Skeletal muscle tissue (tissue), 4 donors: ENCODE data around the gene RYR3. TPM values are rescaled to one million over a fixed set of nuclear protein-coding genes. Genes with fewer than 3 reads are reported as not detected.

Source experiments
- H3K27ac ChIP-seq: one replicate; pipeline ENCODE4 v1.7.0; 2013; ENCODE audit warnings: mild to moderate bottlenecking, low read depth, low read length, inconsistent platforms
- H3K27me3 ChIP-seq, 3 donors: one replicate each; pipeline ENCODE4 v1.7.0; 2013; ENCODE audit warnings: low read length in 3 of 3; ENCODE audit not compliant: control insufficient read depth in 3 of 3, insufficient read depth in 3 of 3
- H3K36me3 ChIP-seq, 3 donors: one replicate each; pipeline ENCODE4 v1.7.0; 2013; ENCODE audit warnings: low read length in 3 of 3; ENCODE audit not compliant: control insufficient read depth in 3 of 3, insufficient read depth in 3 of 3
- H3K4me1 ChIP-seq, 3 donors: one replicate each; pipeline ENCODE4 v1.7.0; 2013; ENCODE audit warnings: low read length in 3 of 3, mild to moderate bottlenecking in 3 of 3; ENCODE audit not compliant: control insufficient read depth in 3 of 3, insufficient read depth in 3 of 3
- H3K4me3 ChIP-seq, 3 donors: one replicate each; pipeline ENCODE4 v1.7.0; 2013; ENCODE audit warnings: low read length in 3 of 3
- H3K9ac ChIP-seq, 3 donors: one replicate each; pipeline ENCODE4 v1.7.0; 2013; ENCODE audit warnings: low read length in 3 of 3, mild to moderate bottlenecking in 3 of 3, moderate library complexity in 2 of 3, low read depth in 1 of 3
- H3K9me3 ChIP-seq, 3 donors: one replicate each; pipeline ENCODE4 v1.7.0; 2013; ENCODE audit warnings: low read length in 3 of 3; ENCODE audit not compliant: control insufficient read depth in 3 of 3
- total RNA-seq: library from RNA; depleted of rRNA; stranded (reverse); fragments of >200 nt; gene quantifications from one replicate; pipeline ENCODE4 v1.2.3, GENCODE V29; 2014
- donor health status: Osteomylitis.

RYR3 gene
- total RNA-seq, 1 donor from 2014 or later, result 50.6 TPM

DNA sequence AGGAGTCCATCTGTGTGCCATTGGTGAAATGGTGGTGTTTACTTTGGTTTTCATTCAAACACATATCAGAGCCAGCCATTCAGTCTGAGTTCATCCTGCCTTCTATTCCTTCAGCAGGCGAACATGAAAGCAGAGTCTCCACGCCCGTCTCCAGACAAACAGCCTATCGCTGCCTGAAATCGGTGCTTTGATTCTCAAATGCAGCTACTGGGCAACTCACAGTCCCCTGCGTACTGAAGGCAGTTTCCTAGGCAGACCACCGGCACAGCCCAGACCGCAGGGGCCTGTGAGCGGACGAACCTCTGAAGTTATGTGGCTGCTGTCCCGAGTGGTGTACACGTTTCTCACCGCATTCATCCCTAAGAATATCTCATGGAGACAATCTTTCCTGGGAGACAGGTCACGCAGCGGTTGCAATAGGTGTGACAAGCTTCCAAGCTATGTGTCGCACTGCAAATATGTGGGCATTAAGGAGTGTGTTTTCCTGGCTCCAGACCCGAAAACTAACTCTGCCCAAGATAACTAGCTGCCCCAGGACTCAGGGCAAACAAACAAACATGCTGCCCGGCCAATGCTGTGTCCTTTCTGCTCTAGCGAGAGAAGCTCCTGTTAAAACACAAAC is 16.9 kb upstream of the RYR3 start:
- H3K36me3 ChIP-seq, result no peaks in the 10 kb centered on the region

GRCh38 chr15:33296050-33296449 is 14.7 kb upstream of the RYR3 start:
- Histone ChIP-seq H3K36me3 (no peaks in the 10 kb centered on the region), H3K9me3 (no peaks in the 10 kb centered on the region), H3K9ac (no peak overlapping the region), H3K4me1 (peaks cover 3 to 10% (median 3%) of the 10 kb centered on the region in 3 donors), H3K27me3 (peaks cover 0 to 2% (median 0%) of the 10 kb centered on the region in 3 donors), H3K27ac (no peak overlapping the region), H3K4me3 (no peak overlapping the region)

More for the DNA sequence above, 16.9 kb upstream of the RYR3 start:
- peak overlapping the region; percentile 39 to 54 (median 51) for H3K4me3 ChIP-seq
- peak overlapping the region; percentile 69 for H3K27ac ChIP-seq
- no peaks in the 10 kb centered on the region for H3K27me3 ChIP-seq
- H3K4me1 ChIP-seq, result peaks cover 3 to 10% (median 3%) of the 10 kb centered on the region in 3 donors
- peak overlapping the region in 2 of 3 donors; percentile 27 to 69 for H3K9ac ChIP-seq
- no peaks in the 10 kb centered on the region for H3K9me3 ChIP-seq

GRCh38 chr15:33296856-33297255 is 13.9 kb upstream of the RYR3 start:
- peaks cover 0 to 2% (median 0%) of the 10 kb centered on the region in 3 donors for H3K27me3 ChIP-seq
- no peak overlapping the region for H3K9ac ChIP-seq
- H3K36me3 ChIP-seq, result no peaks in the 10 kb centered on the region
- peaks cover 3 to 10% (median 3%) of the 10 kb centered on the region in 3 donors for H3K4me1 ChIP-seq
- no peak overlapping the region for H3K4me3 ChIP-seq
- no peak overlapping the region for H3K27ac ChIP-seq
- H3K9me3 ChIP-seq, result no peaks in the 10 kb centered on the region

GRCh38 chr15:33298631-33299030 is 12.1 kb upstream of the RYR3 start:
- Histone ChIP-seq H3K36me3 (no peaks in the 10 kb centered on the region), H3K9ac (no peak overlapping the region), H3K27ac (no peak overlapping the region), H3K4me3 (no peak overlapping the region), H3K4me1 (peaks cover 0 to 4% (median 3%) of the 10 kb centered on the region in 3 donors), H3K9me3 (no peaks in the 10 kb centered on the region), H3K27me3 (peaks cover 0 to 2% (median 0%) of the 10 kb centered on the region in 3 donors)

DNA sequence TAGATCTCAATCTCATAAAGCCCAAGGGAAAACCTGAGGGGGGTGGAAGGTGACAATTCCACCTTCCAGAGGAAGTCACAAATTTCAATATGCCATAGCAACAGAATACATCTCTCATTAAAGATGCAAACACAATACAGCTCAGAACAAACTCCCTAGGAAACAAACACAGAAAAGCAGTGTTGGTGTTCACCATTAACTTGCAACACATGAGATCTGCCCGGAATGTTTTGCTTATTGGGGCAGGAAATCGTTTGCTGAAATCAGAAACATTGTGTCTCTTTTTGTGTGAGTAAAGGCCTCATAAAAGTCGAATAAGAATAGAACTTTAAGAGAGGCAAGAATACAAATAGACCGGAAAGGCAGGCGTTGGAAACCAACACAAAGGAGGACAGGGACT is 5.8 kb upstream of the RYR3 start:
- H3K9me3 ChIP-seq, result no peaks in the 10 kb centered on the region
- H3K4me3 ChIP-seq, result no peak overlapping the region
- no peaks in the 10 kb centered on the region for H3K36me3 ChIP-seq
- H3K27ac ChIP-seq, result no peak overlapping the region
- peaks cover 2 to 7% (median 3%) of the 10 kb centered on the region in 3 donors for H3K27me3 ChIP-seq
- peaks cover 0 to 4% (median 1%) of the 10 kb centered on the region in 3 donors for H3K4me1 ChIP-seq
- H3K9ac ChIP-seq, result no peak overlapping the region

GRCh38 chr15:33309602-33310276 is 1.0 kb upstream of the RYR3 start:
- H3K4me1 ChIP-seq, result peaks cover 0 to 15% (median 5%) of the 10 kb centered on the region in 3 donors
- H3K27me3 ChIP-seq, result peaks cover 0 to 28% (median 8%) of the 10 kb centered on the region in 3 donors
- H3K4me3 ChIP-seq, result peak overlapping the region; percentile 26 to 78 (median 71)
- no peaks in the 10 kb centered on the region for H3K36me3 ChIP-seq
- no peak overlapping the region for H3K27ac ChIP-seq
- H3K9ac ChIP-seq, result peak overlapping the region in 1 of 3 donors; percentile 83
- no peaks in the 10 kb centered on the region for H3K9me3 ChIP-seq

- H3K4me3 ChIP-seq, result peak overlapping the region; percentile 67 to 78 (median 71)
- peak overlapping the region in 2 of 3 donors; percentile 54 to 83 for H3K9ac ChIP-seq
- H3K27ac ChIP-seq, result no peak overlapping the region
- H3K36me3 ChIP-seq, result no peaks in the 10 kb centered on the region
- peaks cover 3 to 19% (median 5%) of the 10 kb centered on the region in 3 donors for H3K4me1 ChIP-seq
- H3K27me3 ChIP-seq, result peaks cover 0 to 28% (median 8%) of the 10 kb centered on the region in 3 donors
- H3K9me3 ChIP-seq, result no peaks in the 10 kb centered on the region
Measured at GRCh38 chr15:33311312-33311971, 675 bp downstream of the RYR3 start.

GRCh38 chr15:33313491-33313890 is 2.7 kb downstream of the RYR3 start:
- peaks cover 0 to 28% (median 8%) of the 10 kb centered on the region in 3 donors for H3K27me3 ChIP-seq
- H3K4me3 ChIP-seq, result no peak overlapping the region
- H3K9me3 ChIP-seq, result no peaks in the 10 kb centered on the region
- H3K27ac ChIP-seq, result no peak overlapping the region
- no peaks in the 10 kb centered on the region for H3K36me3 ChIP-seq
- H3K9ac ChIP-seq, result no peak overlapping the region
- H3K4me1 ChIP-seq, result peaks cover 3 to 19% (median 5%) of the 10 kb centered on the region in 3 donors

GRCh38 chr15:33314069-33314468 is 3.3 kb downstream of the RYR3 start:
- H3K9me3 ChIP-seq, result no peaks in the 10 kb centered on the region
- peaks cover 3 to 19% (median 5%) of the 10 kb centered on the region in 3 donors for H3K4me1 ChIP-seq
- H3K36me3 ChIP-seq, result no peaks in the 10 kb centered on the region
- no peak overlapping the region for H3K4me3 ChIP-seq
- H3K27ac ChIP-seq, result no peak overlapping the region
- no peak overlapping the region for H3K9ac ChIP-seq
- H3K27me3 ChIP-seq, result peaks cover 0 to 26% (median 8%) of the 10 kb centered on the region in 3 donors
